GM12891 (cell line): ENCODE data around the gene FAT1.

Source experiments
- DNase-seq: peaks from one replicate; pipeline ENCODE4 v3.0.0; 2011; ENCODE audit warnings: low spot score; ENCODE audit not compliant: insufficient read length
- FAIRE-seq: peaks from 2 replicates; lab custom pipeline; 2011; peaks lifted over from hg19 to GRCh38; lab: Jason Lieb, UNC
- PAX5 ChIP-seq: IDR thresholded peaks from 2 replicates; pipeline ENCODE4 v1.6.1; 2011; ENCODE audit warnings: low read length, moderate library complexity, mild to moderate bottlenecking; ENCODE audit not compliant: insufficient read depth, severe bottlenecking
- POLR2A ChIP-seq: IDR thresholded peaks from 2 replicates; pipeline ENCODE4 v1.6.1; 2011; ENCODE audit warnings: low read depth, low read length, control low read depth
- POLR2AphosphoS5 ChIP-seq: IDR thresholded peaks from 2 replicates; pipeline ENCODE4 v1.6.1; 2011; ENCODE audit warnings: low read depth, low read length, control low read depth
- POU2F2 ChIP-seq: IDR thresholded peaks from 2 replicates; pipeline ENCODE4 v1.6.1; 2011; ENCODE audit warnings: low read depth, mild to moderate bottlenecking, control low read depth, low read length, moderate library complexity
- SPI1 ChIP-seq: IDR thresholded peaks from 2 replicates; pipeline ENCODE4 v1.6.1; 2011; ENCODE audit warnings: low read depth, low read length, control low read depth
- TAF1 ChIP-seq: IDR thresholded peaks from 2 replicates; pipeline ENCODE4 v1.6.1; 2011; ENCODE audit warnings: low read depth, low read length, control low read depth

The FAT1 gene

GRCh38 chr4:186545436-186545835 is 178.2 kb downstream of the FAT1 start:
- FAIRE-seq = no peak
- DNase-seq = no peak
- no peak for TF ChIP-seq POU2F2
- TF ChIP-seq SPI1 = no peak

GRCh38 chr4:186543206-186543605 is 180.4 kb downstream of the FAT1 start:
- DNase-seq (no peak), FAIRE-seq (no peak)
- TF ChIP-seq TAF1 = no peak
- no peak for TF ChIP-seq POU2F2
- TF ChIP-seq POLR2AphosphoS5 = no peak
- no peak for TF ChIP-seq POLR2A
- no peak for TF ChIP-seq PAX5
- TF ChIP-seq SPI1 = no peak

- FAIRE-seq (no peak), DNase-seq (no peak)
- no peak for TF ChIP-seq POU2F2
- TF ChIP-seq POLR2A = no peak
- TF ChIP-seq POLR2AphosphoS5 = no peak
- TF ChIP-seq PAX5 = no peak
- TF ChIP-seq TAF1 = no peak
- no peak for TF ChIP-seq SPI1
Measured at GRCh38 chr4:186541801-186542200, 181.9 kb downstream of the FAT1 start.

- DNase-seq (no peak), FAIRE-seq (no peak)
- no peak for TF ChIP-seq POLR2AphosphoS5
- no peak for TF ChIP-seq POU2F2
- no peak for TF ChIP-seq PAX5
- TF ChIP-seq SPI1 = no peak
- no peak for TF ChIP-seq POLR2A
- no peak for TF ChIP-seq TAF1
Measured at GRCh38 chr4:186537843-186538521, 185.7 kb downstream of the FAT1 start.
